H1 (cell line): ENCODE data around the gene CSAD. TPM values are rescaled to one million over a fixed set of nuclear protein-coding genes. Genes with fewer than 3 reads are reported as not detected.

Experiments
- CTCF ChIA-PET: fragments of 300-600 bp; sonication (Branson Sonifier 250); formaldehyde crosslinking; loops from one replicate; lab custom pipeline; 2021; ENCODE audit not compliant: partially characterized antibody; lab: Charles Lee
- POLR2A ChIA-PET: fragments of 300-600 bp; sonication (Branson Sonifier 250); formaldehyde crosslinking; loops from one replicate; lab custom pipeline; 2021; ENCODE audit warnings: inconsistent platforms; ENCODE audit not compliant: partially characterized antibody; lab: Charles Lee
- DNase-seq, 2 experiments: peaks; one replicate each; pipeline versions ENCODE4 v3.0.0 to v3.0.0-alpha.2; 2010 to 2022; ENCODE audit warnings: low spot score in 2 of 2, low read depth in 1 of 2, mixed read lengths in 1 of 2
- FAIRE-seq: peaks from 2 replicates; lab custom pipeline; 2011; peaks lifted over from hg19 to GRCh38; lab: Jason Lieb, UNC
- H2AFZ ChIP-seq: 2 replicates; pipeline ENCODE4 v1.8.1; 2012; ENCODE audit warnings: low read length, inconsistent platforms
- H2AK5ac ChIP-seq: 2 replicates; pipeline ENCODE4 v1.6.1; 2013; ENCODE audit warnings: low read depth, low read length
- H2BK120ac ChIP-seq: replicated peaks from 2 replicates; pipeline ENCODE3; 2013; ENCODE audit warnings: low read depth, low read length, inconsistent platforms
- H2BK12ac ChIP-seq: 2 replicates; pipeline ENCODE4 v1.6.1; 2013; ENCODE audit warnings: low read depth, low read length
- H2BK15ac ChIP-seq: 2 replicates; pipeline ENCODE4 v1.6.1; 2013; ENCODE audit warnings: low read length
- H2BK20ac ChIP-seq: 2 replicates; pipeline ENCODE4 v1.6.1; 2013; ENCODE audit warnings: low read length
- H2BK5ac ChIP-seq: 2 replicates; pipeline ENCODE4 v1.6.1; 2013; ENCODE audit warnings: low read depth, low read length
- H3K14ac ChIP-seq: 2 replicates; pipeline ENCODE4 v1.6.1; 2013; ENCODE audit warnings: inconsistent platforms; ENCODE audit not compliant: insufficient read length
- H3K18ac ChIP-seq: 2 replicates; pipeline ENCODE4 v1.6.1; 2013; ENCODE audit warnings: low read length; ENCODE audit errors: extremely low read depth
- H3K23ac ChIP-seq: 2 replicates; pipeline ENCODE4 v1.6.1; 2013; ENCODE audit warnings: inconsistent platforms; ENCODE audit not compliant: insufficient read length
- H3K23me2 ChIP-seq: 2 replicates; pipeline ENCODE4 v1.6.1; 2013; ENCODE audit warnings: low read depth, low read length
- H3K27ac ChIP-seq: 2 replicates; pipeline ENCODE4 v1.6.1; 2011; ENCODE audit warnings: low read depth, low read length, inconsistent platforms
- H3K27me3 ChIP-seq, 4 experiments: replicated peaks in 1 of 4; 1 replicate in 1 of 4; 2 replicates in 3 of 4; pipeline versions ENCODE4 v1.6.1 to v1.8.1; 2011 to 2013; ENCODE audit warnings: low read length in 3 of 4, mild to moderate bottlenecking in 3 of 4, inconsistent platforms in 2 of 4, mixed read lengths in 2 of 4, moderate library complexity in 1 of 4; ENCODE audit not compliant: control insufficient read depth in 3 of 4, insufficient read depth in 3 of 4; ENCODE audit errors: extremely low read depth in 1 of 4
- H3K36me3 ChIP-seq, 4 experiments: 2 replicates each; pipeline versions ENCODE4 v1.6.1 to v1.8.1; 2011 to 2013; ENCODE audit warnings: mild to moderate bottlenecking in 4 of 4, low read length in 3 of 4, moderate library complexity in 2 of 4, control low read depth in 1 of 4, inconsistent platforms in 1 of 4; ENCODE audit not compliant: insufficient read depth in 4 of 4, control insufficient read depth in 2 of 4
- H3K4ac ChIP-seq: replicated peaks from 2 replicates; pipeline ENCODE3; 2013; ENCODE audit warnings: low read length, low read depth, mixed read lengths, inconsistent platforms; ENCODE audit not compliant: insufficient read length
- H3K4me1 ChIP-seq, 4 experiments: replicated peaks in 1 of 4; 1 replicate in 1 of 4; 2 replicates in 3 of 4; pipeline versions ENCODE4 v1.6.1 to v1.8.1; 2011 to 2013; ENCODE audit warnings: low read length in 3 of 4, inconsistent platforms in 2 of 4, mixed read lengths in 1 of 4; ENCODE audit not compliant: insufficient read depth in 4 of 4, control insufficient read depth in 3 of 4
- H3K4me2 ChIP-seq, 2 experiments: 2 replicates each; pipeline versions ENCODE4 v1.6.1 to v1.8.1; 2011 to 2013; ENCODE audit warnings: low read depth in 2 of 2, low read length in 2 of 2, control low read depth in 1 of 2, inconsistent platforms in 1 of 2, mild to moderate bottlenecking in 1 of 2; ENCODE audit not compliant: insufficient read depth in 1 of 2
- H3K4me3 ChIP-seq, 4 experiments: fragments of 200-600, 300-600 bp in 1 of 4; sonication (generic), shearing (Covaris generic), sonication (Bioruptor Twin) in 1 of 4; 2 replicates each; pipeline versions ENCODE4 v1.5.1 to v1.8.1; 2011 to 2016; ENCODE audit warnings: low read length in 4 of 4, low read depth in 3 of 4, control low read depth in 2 of 4, inconsistent platforms in 2 of 4, mild to moderate bottlenecking in 2 of 4, mixed read lengths in 1 of 4, moderate library complexity in 1 of 4; ENCODE audit not compliant: insufficient read depth in 2 of 4; ENCODE audit errors: extremely low read depth in 1 of 4
- H3K56ac ChIP-seq: replicated peaks from 2 replicates; pipeline ENCODE3; 2013; ENCODE audit warnings: low read depth, mild to moderate bottlenecking, mixed read lengths, low read length, inconsistent platforms; ENCODE audit not compliant: insufficient read length
- H3K79me1 ChIP-seq: 2 replicates; pipeline ENCODE4 v1.6.1; 2013; ENCODE audit warnings: low read depth, low read length, control low read depth
- H3K79me2 ChIP-seq, 2 experiments: 2 replicates each; pipeline versions ENCODE4 v1.6.1 to v1.8.1; 2012 to 2013; ENCODE audit warnings: low read length in 2 of 2, mild to moderate bottlenecking in 2 of 2, inconsistent platforms in 1 of 2; ENCODE audit not compliant: insufficient read depth in 2 of 2, control insufficient read depth in 1 of 2
- H3K9ac ChIP-seq, 4 experiments: replicated peaks in 1 of 4; 1 replicate in 1 of 4; 2 replicates in 3 of 4; pipeline versions ENCODE4 v1.6.1 to v1.8.1; 2011 to 2013; ENCODE audit warnings: low read depth in 3 of 4, low read length in 3 of 4, control low read depth in 2 of 4, mild to moderate bottlenecking in 2 of 4, moderate library complexity in 2 of 4, inconsistent platforms in 1 of 4; ENCODE audit errors: extremely low read depth in 1 of 4
- H3K9me3 ChIP-seq, 2 experiments: 2 replicates each; pipeline versions ENCODE4 v1.6.1 to v1.8.1; 2012 to 2013; ENCODE audit warnings: mild to moderate bottlenecking in 2 of 2, moderate library complexity in 2 of 2, control low read depth in 1 of 2, inconsistent platforms in 1 of 2, low read depth in 1 of 2, low read length in 1 of 2, mixed read lengths in 1 of 2; ENCODE audit not compliant: insufficient read depth in 2 of 2
- H4K20me1 ChIP-seq, 2 experiments: replicated peaks in 1 of 2; 2 replicates each; pipeline versions ENCODE3 to v1.8.1; 2011 to 2013; ENCODE audit warnings: inconsistent platforms in 2 of 2, low read length in 2 of 2, mild to moderate bottlenecking in 1 of 2; ENCODE audit not compliant: insufficient read depth in 2 of 2, control insufficient read depth in 1 of 2
- H4K5ac ChIP-seq: 2 replicates; pipeline ENCODE4 v1.6.1; 2013; ENCODE audit warnings: low read length, low read depth, mixed read lengths, inconsistent platforms; ENCODE audit not compliant: insufficient read length
- H4K8ac ChIP-seq: 2 replicates; pipeline ENCODE4 v1.8.0; 2013; ENCODE audit warnings: mild to moderate bottlenecking, moderate library complexity, low read length, inconsistent platforms; ENCODE audit not compliant: insufficient read depth; ENCODE audit errors: extremely low read depth
- H4K91ac ChIP-seq: replicated peaks from 2 replicates; pipeline ENCODE3; 2013; ENCODE audit warnings: low read length, mixed read lengths, inconsistent platforms; ENCODE audit not compliant: insufficient read length
- CBX8 ChIP-seq: fragments of 300-800, 300-1000 bp; sonication (generic); IDR thresholded peaks from 2 replicates; pipeline ENCODE4 v1.7.1; 2016; ENCODE audit warnings: low read depth, low read length, borderline replicate concordance
- CTBP2 ChIP-seq: IDR thresholded peaks from 2 replicates; pipeline ENCODE4 v1.7.0; 2011; ENCODE audit warnings: borderline replicate concordance, mild to moderate bottlenecking, moderate library complexity, mixed read lengths, low read length; ENCODE audit not compliant: insufficient read depth, insufficient read length
- KDM1A ChIP-seq: fragments of 200-600, 300-600 bp; sonication (generic); IDR thresholded peaks from 2 replicates; pipeline ENCODE4 v1.7.1; 2016; ENCODE audit warnings: mild to moderate bottlenecking, low read length, borderline replicate concordance
- POLR2A ChIP-seq, 2 experiments: IDR thresholded peaks; 1 replicate in 1 of 2; 2 replicates in 1 of 2; pipeline ENCODE4 v1.6.1; 2011; ENCODE audit warnings: low read depth in 2 of 2, low read length in 2 of 2, mild to moderate bottlenecking in 2 of 2; ENCODE audit errors: control extremely low read depth in 1 of 2
- RBBP5 ChIP-seq: IDR thresholded peaks from 2 replicates; pipeline ENCODE4 v1.7.1; 2012; ENCODE audit warnings: low read depth, mild to moderate bottlenecking, inconsistent platforms, low read length, moderate library complexity, borderline replicate concordance
- WGBS, 2 experiments: shearing (Covaris generic) in 1 of 2; methylation state at CpG; one replicate each; pipeline versions ENCODE4 v1.1.6 to v1.1.7; 2013 to 2015; ENCODE audit warnings: low lambda C conversion rate in 2 of 2, mixed read lengths in 2 of 2, inconsistent platforms in 1 of 2, low coverage in 1 of 2, missing lambda C conversion rate in 1 of 2; ENCODE audit not compliant: insufficient replicate concordance in 2 of 2, insufficient coverage in 1 of 2, insufficient read length in 1 of 2; ENCODE audit errors: extremely low coverage in 1 of 2, missing lambda C conversion rate in 1 of 2; 5-methylcytosine and 5-hydroxymethylcytosine counted together
- polyA plus RNA-seq, 7 experiments: library from polyadenylated mRNA; depleted of rRNA in 3 of 7; stranded (reverse) in 5 of 7; unstranded in 2 of 7; fragments of >200 nt in 5 of 7; fragments of 200-250 nt in 2 of 7; gene quantifications; 1 replicate in 5 of 7; 2 replicates in 1 of 7; 4 replicates in 1 of 7; pipeline versions ENCODE4 v1.2.1 to v1.2.3, GENCODE V29; 2011 to 2013; ENCODE audit warnings: missing spikeins in 2 of 7, mixed read lengths in 2 of 7
- total RNA-seq: library from RNA; stranded (reverse); fragmentation: NEBNext Ultra II Directional; extraction: Animal tissue kit (Norgen Biotek cat#: 25700); gene quantifications from 2 replicates; pipeline ENCODE4 v1.2.1, GENCODE V29; 2021

The CSAD gene
- total and polyA plus RNA-seq, 2 of the 8 experiments (the other 6 are each of a cell fraction or from before 2014, with no cell fraction given) = 8.8 to 11.3 TPM

- Histone ChIP-seq H3K79me2 (no peaks in the 10 kb centered on the region), H3K14ac (no peak overlapping the region), H4K8ac (no peak overlapping the region), H2AFZ (no peak overlapping the region), H4K5ac (no peak overlapping the region), H3K36me3 (peaks cover 3 to 23% (median 11%) of the 10 kb centered on the region in 4 experiments; a peak in 7 of 8 replicates), H2BK5ac (no peak overlapping the region), H3K23me2 (no peaks in the 10 kb centered on the region), H3K79me1 (no peaks in the 10 kb centered on the region; the same call in 1 of the 2 replicates), H2BK12ac (no peak overlapping the region), H3K9me3 (no peaks in the 10 kb centered on the region), H3K4me2 (no peak overlapping the region), H3K9ac (no peak overlapping the region), H2BK15ac (no peak overlapping the region), H2BK20ac (no peak overlapping the region), H3K56ac (no peak overlapping the region), H4K20me1 (peaks cover 2 to 9% of the 10 kb centered on the region in 2 experiments), H2BK120ac (no peak overlapping the region), H4K91ac (no peak overlapping the region), H2AK5ac (no peak overlapping the region), H3K18ac (no peak overlapping the region), H3K23ac (no peak overlapping the region), H3K4ac (no peak overlapping the region), H3K27ac (no peak overlapping the region), H3K4me1 (peaks cover 0 to 6% (median 3%) of the 10 kb centered on the region in 4 experiments; a peak in 4 of 7 replicates), H3K27me3 (peaks cover 0 to 15% (median 6%) of the 10 kb centered on the region in 4 experiments; a peak in 5 of 7 replicates), H3K4me3 (no peak overlapping the region)
- DNase-seq (no peak), FAIRE-seq (no peak)
- CTCF ChIA-PET = interaction anchor here (1.4 to 7.7 kb wide), 6 partner anchors 10 to 125 kb away, joined by 5 to 99 read pairs (median 20); partner anchors contain the start of genes CSAD and ZNF740
- POLR2A ChIA-PET = interaction anchor here (0.8 to 2.8 kb wide), 2 partner anchors 10 to 152 kb away, joined by 3 to 13 read pairs; partner anchors contain the start of genes CSAD and ZNF740
- WGBS, 2 experiments = 91% methylated on average over 11 of the region's 11 CpGs; no CpG with 5 or more reads in 1 of the 2 experiments
- TF ChIP-seq KDM1A (no peak), CTBP2 (no peak), CBX8 (no peak), POLR2A (IDR thresholded peaks at IDR 0.05; ENCODE audit: control extremely low read depth in 1 of 2, low read depth in 2 of 2, low read length in 2 of 2) (peak in 1 of 2 experiments; percentile 38; a peak in 1 of 3 replicates), RBBP5 (no peak)
Measured at GRCh38 chr12:53191096-53191884, 10.6 kb upstream of the CSAD start.
